NCI-H2107 (cell line): ENCODE data around the gene ANKRD36C.
"Not testable (repeated sequence)": the region's sequence is repeated elsewhere in the genome, so short reads cannot be mapped to it uniquely, and the experiment has no call there.

Source experiments
- DNase-seq: peaks from one replicate; lab custom pipeline; 2025; lab: John Stamatoyannopoulos, UW

Gene ANKRD36C

GRCh38 chr2:96006248-96006647 lies 14.6 kb upstream of the ANKRD36C start:
- not testable (repeated sequence) for DNase-seq

GRCh38 chr2:95992520-95993272 lies 1.1 kb upstream of the ANKRD36C start:
- DNase-seq, result not testable (repeated sequence)

- DNase-seq, result not testable (repeated sequence)
These were observed 478 bp upstream of the ANKRD36C start for GRCh38 chr2:95992102-95992501.

GRCh38 chr2:95990884-95991283 lies 740 bp downstream of the ANKRD36C start:
- not testable (repeated sequence) for DNase-seq

DNA sequence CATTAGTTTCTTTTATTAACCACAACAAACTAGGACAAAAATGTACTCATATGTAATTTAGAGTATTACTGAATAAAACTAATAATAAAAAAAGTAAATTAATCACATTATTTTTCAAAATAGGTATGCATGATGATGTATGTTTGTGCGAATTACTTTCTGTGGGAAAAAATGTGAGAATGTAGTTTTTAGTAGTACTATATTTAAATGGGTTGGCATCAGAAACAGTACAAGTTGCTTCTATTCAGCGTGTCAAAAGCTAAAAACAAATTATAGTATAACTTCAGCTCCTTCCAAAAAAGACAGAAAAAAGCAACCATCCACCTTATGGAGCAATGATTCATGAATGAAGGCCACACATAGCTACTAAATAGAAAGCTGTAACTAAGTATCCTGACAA lies 40.0 kb downstream of the ANKRD36C start:
- not testable (repeated sequence) for DNase-seq

GRCh38 chr2:95948039-95948438 lies 43.6 kb downstream of the ANKRD36C start:
- DNase-seq, result not testable (repeated sequence)

DNA sequence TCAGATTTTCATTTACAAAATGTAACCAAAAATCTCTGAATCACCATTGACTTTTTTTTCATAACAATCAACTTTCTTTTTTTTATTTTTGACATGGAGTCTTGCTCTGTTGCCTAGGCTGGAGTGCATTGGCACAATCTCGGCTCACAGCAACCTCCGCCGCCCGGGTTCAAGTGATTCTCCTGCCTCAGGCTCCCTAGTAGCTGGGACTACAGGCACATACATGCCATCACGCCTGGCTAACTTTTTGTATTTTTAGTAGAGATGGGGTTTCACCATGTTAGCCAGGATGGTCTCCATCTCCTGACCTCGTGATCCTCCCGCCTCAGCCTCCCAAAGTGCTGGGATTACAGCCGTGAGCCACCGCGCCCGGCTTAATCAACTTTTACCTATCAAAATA lies 51.7 kb downstream of the ANKRD36C start:
- not testable (repeated sequence) for DNase-seq

GRCh38 chr2:95930740-95931139 lies 60.9 kb downstream of the ANKRD36C start:
- not testable (repeated sequence) for DNase-seq

DNA sequence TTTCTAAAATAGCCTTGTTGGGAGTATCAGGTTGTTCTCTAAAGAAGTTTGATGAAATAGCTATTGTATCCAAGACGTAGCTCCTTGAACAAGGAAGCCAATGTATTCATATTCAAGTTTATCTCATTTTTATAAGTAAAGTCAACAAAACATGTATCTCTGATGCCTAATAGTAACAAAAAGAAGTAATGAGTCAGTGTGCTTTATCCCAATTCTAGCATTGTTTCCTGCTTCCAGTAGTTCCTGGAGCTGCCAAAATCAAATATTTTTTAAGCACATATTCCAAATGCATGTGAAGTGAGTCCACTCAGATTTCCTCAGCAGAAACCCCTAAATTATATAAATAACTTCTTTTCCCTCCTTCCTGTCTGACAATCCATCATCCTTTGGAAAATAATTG lies 74.6 kb downstream of the ANKRD36C start:
- not testable (repeated sequence) for DNase-seq

DNA sequence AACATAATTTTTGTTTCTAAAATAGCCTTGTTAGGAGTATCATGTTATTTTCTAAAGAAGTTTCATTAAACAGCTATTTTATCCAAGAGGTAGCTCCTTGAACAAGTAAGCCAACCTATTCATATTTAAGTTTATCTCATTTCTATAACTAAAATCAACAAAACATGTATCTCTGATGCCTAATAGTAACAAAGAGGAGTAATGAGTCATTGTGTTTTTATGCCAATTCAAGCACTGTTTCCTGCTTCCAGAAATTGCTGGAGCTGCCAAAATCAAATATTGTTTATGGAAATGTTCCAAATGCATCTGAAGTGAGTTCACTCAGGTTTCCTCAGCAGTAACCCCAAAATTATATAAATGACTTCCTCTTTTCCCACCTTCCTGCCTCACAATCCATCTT lies 76.5 kb downstream of the ANKRD36C start:
- not testable (repeated sequence) for DNase-seq

- not testable (repeated sequence) for DNase-seq
These were observed 80.2 kb downstream of the ANKRD36C start for GRCh38 chr2:95911431-95911830.

- DNase-seq, result not testable (repeated sequence)
These were observed 97.2 kb downstream of the ANKRD36C start for GRCh38 chr2:95894443-95894842.

DNA sequence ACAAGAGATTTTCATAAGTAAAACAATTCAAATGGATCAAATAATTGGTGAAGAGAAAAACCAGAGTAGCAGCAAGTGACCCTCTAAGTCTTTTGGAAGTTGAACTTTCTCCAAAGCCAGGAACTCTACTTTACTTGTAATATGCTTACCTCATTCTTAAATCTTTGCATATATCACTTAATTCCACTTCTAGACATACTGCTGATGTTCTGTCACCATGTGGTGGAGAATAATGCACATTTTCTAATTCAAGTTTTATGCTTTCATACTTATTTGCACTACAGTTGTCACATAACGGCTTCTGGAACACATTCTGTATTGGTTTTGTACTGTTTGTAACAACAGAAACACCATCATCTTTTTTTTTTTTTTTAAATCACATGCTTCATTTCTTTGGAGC lies 123.7 kb downstream of the ANKRD36C start:
- not testable (repeated sequence) for DNase-seq

DNA sequence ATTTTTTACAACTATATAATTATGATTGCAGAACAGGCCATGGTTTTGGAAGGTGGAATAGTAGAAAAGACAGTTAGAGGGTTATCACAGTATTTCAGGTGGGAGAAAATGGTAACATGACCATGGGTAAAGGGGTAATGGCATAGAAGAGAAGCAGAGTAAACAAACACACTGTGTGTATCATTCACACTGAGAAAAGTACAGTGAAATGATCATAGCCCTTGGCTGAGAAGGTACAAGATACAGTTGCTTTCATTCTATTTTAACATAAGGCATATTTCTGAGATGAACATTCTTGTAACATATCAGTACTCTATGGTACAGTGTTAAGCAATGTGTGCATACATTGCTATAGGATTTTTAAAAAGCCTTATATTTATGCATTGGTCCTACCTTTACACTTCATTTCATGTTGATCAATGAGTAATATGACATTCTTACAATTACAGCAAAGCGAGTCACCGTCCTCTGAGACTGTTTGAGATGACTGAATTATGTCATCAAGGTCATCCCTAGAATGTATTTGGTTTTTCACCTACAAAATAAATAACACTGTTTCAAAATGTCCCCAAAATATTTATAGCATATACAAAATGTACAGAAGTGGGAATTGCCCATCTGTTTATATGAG lies 124.5 kb downstream of the ANKRD36C start:
- DNase-seq, result not testable (repeated sequence)

GRCh38 chr2:95862121-95862520 lies 129.5 kb downstream of the ANKRD36C start:
- DNase-seq, result not testable (repeated sequence)

GRCh38 chr2:95836151-95836550 lies 155.5 kb downstream of the ANKRD36C start:
- no peak for DNase-seq

DNA sequence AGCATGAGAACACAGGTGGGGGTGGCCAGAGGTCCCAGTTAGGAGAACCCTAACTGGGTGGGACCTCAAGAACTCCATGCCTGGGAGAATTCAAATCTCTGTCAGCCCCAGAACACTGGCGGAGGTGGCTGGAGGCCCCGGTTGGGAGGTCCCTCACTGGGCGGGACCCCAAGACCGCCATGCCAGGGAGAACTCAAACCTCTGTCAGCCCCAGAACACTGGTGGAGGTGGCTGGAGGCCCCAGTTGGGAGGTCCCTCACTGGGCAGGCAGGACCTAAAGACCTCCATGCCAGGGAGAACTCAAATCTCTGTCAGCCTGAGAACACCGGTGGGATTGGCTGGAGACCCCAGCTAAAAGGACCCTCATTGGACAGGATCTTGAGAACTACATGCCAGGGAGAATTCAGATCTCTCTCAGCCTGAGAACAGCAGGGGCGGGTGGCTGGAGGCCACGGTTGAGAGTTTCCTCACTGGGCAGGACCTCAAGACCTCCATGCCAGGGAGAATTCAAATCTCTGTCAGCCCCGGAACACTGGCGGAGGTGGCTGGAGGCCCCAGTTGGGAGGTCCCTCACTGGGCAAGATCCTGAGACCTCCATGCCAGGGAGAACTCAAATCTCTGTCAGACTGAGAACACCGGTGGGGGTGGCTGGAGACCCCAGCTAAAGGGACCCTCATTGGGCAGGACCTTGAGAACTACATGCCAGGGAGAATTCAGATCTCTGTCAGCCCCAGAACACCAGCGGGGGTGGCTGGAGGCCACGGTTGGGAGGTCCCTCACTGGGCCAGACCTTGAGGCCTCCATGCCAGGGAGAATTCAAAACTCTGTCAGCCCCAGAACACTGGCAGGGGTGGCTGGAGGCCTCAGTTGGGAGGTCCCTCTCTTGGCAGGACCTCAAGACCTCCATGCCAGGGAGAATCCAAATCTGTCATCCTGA lies 157.3 kb downstream of the ANKRD36C start:
- not testable (repeated sequence) for DNase-seq

GRCh38 chr2:95824218-95824617 lies 167.4 kb downstream of the ANKRD36C start:
- not testable (repeated sequence) for DNase-seq

GRCh38 chr2:95817521-95817920 lies 174.1 kb downstream of the ANKRD36C start:
- DNase-seq, result not testable (repeated sequence)

DNA sequence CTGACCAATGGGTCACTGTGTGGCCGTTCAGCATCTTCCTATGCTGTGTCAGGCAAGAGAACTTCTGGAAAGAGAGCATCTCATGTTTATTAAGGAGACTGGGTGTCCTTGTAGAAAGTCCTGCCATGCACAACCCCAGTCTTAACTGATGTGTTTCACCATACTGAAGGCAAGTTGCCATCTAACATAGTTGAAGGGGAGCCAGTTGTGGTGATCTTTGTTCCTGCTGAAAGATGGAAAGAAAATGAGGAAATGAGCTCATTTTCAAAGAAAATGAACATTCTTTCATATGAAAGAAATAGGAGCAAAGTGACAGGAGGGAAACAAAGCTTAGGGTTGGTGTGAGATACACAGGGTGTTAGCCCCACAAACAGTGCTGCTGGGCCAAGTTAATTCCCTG lies 178.3 kb downstream of the ANKRD36C start:
- DNase-seq, result not testable (repeated sequence)

DNA sequence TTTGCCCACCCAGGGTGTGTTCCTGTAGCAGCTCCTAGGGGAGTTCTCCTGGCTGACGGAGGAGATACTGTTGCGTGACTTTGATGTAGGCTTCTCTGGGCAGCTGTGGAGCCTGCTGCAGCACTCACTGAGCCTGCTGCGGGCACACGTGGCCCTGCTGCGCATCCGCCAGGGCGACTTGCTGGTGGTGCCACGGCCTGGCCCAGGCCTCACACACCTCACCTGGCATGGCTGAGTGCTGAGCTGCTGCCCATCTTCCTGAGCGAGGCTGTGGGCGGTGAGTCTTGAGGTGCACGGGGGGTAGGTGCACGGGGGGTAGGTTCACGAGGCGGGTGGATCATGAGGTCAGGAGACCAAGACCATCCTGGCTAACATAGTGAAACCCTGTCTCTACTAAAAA lies 191.7 kb downstream of the ANKRD36C start:
- no peak for DNase-seq
